ENCODE results near the gene SCN3A. TPM values are rescaled to one million over a fixed set of nuclear protein-coding genes. Genes with fewer than 3 reads are reported as not detected.

The SCN3A gene
- total and polyA plus RNA-seq, 5 donors = 0.26 to 0.85 (median 0.54) TPM

DNA sequence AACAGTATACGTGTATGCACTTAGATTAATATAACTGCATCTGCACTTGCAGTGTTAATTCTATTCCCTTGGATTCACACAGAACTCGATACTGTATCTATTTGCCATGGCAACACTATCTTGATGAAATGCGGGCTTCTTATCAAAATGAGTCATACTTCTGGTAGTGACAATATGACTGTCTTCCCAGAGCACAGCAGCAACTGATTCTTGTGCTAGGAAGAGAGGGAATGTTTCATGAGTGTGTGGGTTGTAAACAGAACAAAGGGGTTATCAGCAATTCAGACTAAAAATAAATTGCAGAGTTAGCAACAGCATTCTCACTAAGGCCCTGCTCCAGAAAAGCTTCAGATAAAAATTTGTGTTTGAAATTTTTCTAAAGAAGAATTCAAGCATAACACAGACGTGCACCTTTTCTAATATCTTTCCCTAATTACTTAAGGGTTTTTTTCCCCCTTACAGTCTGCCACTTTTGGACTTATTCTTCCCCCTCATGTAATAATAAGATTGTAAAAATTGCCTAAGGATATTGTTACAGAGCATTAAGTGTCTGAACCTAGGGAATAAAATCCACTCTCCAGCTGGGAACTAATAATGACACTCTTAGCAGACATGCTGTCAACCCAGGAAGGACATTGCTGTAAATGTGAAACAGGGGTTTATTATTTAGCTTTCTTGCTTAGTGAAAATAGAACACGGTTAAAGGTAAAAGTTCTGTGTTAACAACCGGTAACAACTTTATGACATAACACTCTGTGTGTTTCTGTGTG is 148.6 kb downstream of the SCN3A start:
- Histone ChIP-seq H3K27me3 (ENCODE audit: control insufficient read depth, insufficient read depth) (no peaks in the 10 kb centered on the region), H3K4me1 (ENCODE audit: control insufficient read depth, insufficient read depth, low read length) (no peaks in the 10 kb centered on the region), H3K4me3 (ENCODE audit: low read length) (no peak overlapping the region), H3K27ac (ENCODE audit: low read length) (no peak overlapping the region), H3K9me3 (ENCODE audit: control insufficient read depth, low read length) (no peaks in the 10 kb centered on the region)
- intact Hi-C loops (cut with DNase I) = no loop called here
- 26% methylated on average over 6 of the region's 6 CpGs for WGBS
- ATAC-seq (peak; percentile 64 to 90), DNase-seq (no peak)

DNA sequence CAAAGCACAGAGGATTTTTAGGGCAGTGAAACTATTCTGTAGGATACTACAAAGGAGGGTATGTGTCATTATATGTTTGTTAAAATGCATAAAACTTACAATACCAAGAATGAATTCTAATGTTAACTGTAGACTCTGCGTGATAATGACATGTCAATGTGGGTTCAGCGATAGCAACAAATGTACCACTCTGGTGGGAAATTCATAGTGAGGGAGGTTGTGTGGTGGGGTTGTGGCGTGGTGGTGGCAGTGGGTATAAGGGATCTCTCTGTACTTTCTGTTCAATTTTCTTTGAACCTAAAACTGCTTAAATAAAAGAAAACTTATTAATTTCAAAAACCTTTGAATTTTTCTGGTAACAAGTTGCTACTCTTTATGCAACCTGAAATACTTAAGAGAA is 149.2 kb downstream of the SCN3A start:
- ATAC-seq = no peak
- Histone ChIP-seq H3K4me3 (ENCODE audit: low read length) (no peak overlapping the region), H3K9me3 (ENCODE audit: control insufficient read depth, low read length) (no peaks in the 10 kb centered on the region), H3K4me1 (ENCODE audit: control insufficient read depth, insufficient read depth, low read length) (no peaks in the 10 kb centered on the region), H3K27me3 (ENCODE audit: control insufficient read depth, insufficient read depth) (no peaks in the 10 kb centered on the region), H3K27ac (ENCODE audit: low read length) (peak overlapping the region; percentile 48)
- intact Hi-C loops (cut with DNase I) = no loop called here
- DNase-seq = no peak
- 80% methylated on average over 3 of the region's 3 CpGs for WGBS

DNA sequence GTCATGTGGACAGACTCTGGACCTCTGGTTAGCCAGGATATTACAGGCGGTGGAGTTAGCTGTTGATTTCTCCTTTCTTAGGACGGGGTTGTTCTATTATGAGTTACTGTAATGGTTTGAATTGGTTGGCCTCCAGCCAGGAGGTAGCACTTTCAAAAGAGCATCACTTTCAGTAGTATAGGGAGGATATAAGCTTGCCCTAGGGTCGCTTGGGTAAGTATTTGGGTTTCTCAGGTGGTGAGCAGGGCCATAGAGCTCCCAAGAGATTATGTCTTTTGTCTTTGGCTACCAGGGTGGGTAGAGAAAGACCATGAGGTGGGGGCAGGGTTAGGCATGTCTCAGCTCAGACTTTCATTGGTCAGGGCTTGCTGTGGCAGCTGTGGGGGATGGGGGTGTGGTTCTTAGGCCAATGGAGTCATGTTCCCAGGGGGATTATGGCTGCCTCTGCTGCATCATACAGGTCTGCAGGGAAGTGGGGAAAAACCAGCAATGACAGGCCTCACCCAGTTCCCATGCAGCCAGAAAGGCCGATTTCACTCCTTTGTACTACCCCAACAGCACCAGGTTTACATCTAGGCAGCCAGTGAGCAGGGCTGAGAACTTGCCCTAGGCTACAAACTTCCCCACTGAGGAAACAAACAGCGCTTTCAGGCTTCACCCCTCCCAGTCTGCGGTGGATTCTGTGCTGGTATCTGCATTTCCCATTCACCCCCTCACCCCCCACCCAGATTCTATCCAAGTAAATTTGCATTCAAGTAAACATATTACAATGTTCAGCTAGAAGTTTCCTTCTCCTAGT is 159.1 kb downstream of the SCN3A start:
- DNase-seq (no peak), ATAC-seq (no peak)
- intact Hi-C loops (cut with DNase I) = no loop called here
- H3K9me3 ChIP-seq (ENCODE audit: control insufficient read depth, low read length) = no peaks in the 10 kb centered on the region
- H3K4me1 ChIP-seq (ENCODE audit: control insufficient read depth, insufficient read depth, low read length) = no peaks in the 10 kb centered on the region
- H3K27ac ChIP-seq (ENCODE audit: low read length) = no peak overlapping the region
- 75% methylated on average over 6 of the region's 6 CpGs for WGBS
- no peaks in the 10 kb centered on the region for H3K27me3 ChIP-seq (ENCODE audit: control insufficient read depth, insufficient read depth)
- no peak overlapping the region for H3K4me3 ChIP-seq (ENCODE audit: low read length)

Other genes with a start within 250 kb of the SCN3A start
- gene SLC38A11, start 248.5 kb downstream of the SCN3A start, total RNA-seq = under 1 TPM in 2 of 4 donors, not detected in 2; 0.08 to 0.17 TPM
- 0.25 TPM for gene SLC38A11, start 248.5 kb downstream of the SCN3A start, polyA plus RNA-seq
- gene SCN2A, start 35.4 kb upstream of the SCN3A start, total RNA-seq = under 1 TPM; 0.14 to 0.76 (median 0.23) TPM
- gene SCN2A, start 35.4 kb upstream of the SCN3A start, polyA plus RNA-seq = 0.02 TPM